H54 (cell line): ENCODE results near the gene HOXB4.
A peak's percentile ranks its signal among the peaks of the same experiment; 100 is the strongest.
"Not testable (repeated sequence)": the region's sequence is repeated elsewhere in the genome, so short reads cannot be mapped to it uniquely, and the experiment has no call there.

Experiments used
- DNase-seq: peaks from one replicate; pipeline ENCODE4 v3.0.0; 2011; ENCODE audit warnings: low spot score, mixed read lengths; ENCODE audit not compliant: insufficient read length
- FAIRE-seq: peaks from 3 replicates; lab custom pipeline; 2011; peaks lifted over from hg19 to GRCh38; lab: Jason Lieb, UNC
- POLR2A ChIP-seq: IDR thresholded peaks from 2 replicates; pipeline ENCODE4 v1.6.1; 2011; ENCODE audit warnings: low read depth, mild to moderate bottlenecking, low read length

Gene HOXB4

DNA sequence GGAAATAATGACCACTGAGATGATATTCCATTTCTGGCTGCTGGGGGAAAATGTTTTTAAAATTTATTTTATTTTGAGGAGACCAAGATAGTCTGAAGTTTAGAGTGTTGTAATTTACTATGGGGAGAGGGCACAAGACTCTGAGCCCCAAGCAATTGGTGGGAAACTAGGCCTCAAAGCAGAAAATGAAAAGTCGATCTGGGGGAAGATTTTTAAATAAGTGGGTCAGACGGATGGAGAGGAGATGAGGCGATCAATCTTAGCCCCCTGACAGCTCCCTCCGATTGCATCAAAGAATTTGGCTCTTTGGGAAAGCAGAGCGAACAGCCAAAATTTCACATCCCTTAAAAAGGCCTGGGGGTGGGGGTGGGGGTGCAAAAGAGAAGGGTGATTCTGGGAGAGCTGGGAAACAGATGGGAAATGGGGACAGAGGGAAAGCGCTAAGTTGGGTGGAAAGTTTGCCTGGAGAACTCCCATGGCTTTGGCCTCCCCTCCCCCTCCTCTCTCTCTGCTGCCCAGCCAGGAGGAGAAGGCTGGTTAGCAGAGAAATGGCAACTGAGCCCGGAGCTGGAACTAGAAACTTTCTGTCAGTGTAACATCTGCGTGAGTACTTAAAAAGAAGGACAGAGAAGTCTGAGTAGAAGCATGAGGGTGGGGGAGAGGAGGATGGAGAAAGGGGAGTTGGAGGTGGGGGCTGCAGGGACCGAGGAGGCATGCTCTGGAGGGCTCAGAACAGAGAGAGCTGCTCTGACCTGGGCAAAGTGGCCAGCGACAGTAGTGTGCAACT is 31.8 kb downstream of the HOXB4 start:
- no peak for DNase-seq
- FAIRE-seq: no peak
- TF ChIP-seq POLR2A: no peak

DNA sequence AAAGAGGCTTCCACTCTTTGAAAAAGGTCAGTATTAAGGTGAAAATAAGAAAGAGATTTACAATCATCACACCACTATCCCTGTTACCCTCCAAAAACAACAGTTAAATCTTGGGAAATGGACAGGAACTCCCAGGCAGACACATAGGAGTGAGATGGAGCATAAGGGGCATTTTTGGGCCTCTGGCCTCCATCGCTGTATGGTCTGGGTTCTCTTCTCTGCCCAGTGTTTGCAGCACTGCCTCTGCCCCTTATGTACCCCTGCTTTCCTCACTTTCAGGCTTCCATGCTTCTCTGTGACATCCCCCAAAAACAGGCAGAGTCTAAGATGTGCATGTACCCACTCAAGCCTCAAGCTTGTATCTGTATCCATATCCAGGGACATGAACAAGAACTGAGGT is 32.6 kb downstream of the HOXB4 start:
- TF ChIP-seq POLR2A: no peak
- FAIRE-seq: no peak
- no peak for DNase-seq

DNA sequence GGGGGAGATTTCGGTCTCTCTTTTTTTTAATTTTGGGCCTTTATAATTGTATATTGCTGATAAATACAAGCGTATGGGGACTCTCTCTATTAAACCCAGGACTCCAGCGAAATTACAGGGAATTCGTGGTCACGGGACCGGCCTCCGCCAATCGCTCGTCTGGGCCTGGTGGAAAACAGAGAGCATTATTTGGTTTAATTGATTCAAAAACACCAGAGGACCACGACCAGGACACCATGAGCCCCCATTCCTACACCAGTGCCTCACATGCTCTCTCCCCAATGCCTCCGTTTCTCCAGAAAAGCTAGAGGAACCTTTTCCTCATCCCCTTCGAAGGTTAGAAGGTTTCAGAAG is 33.2 kb downstream of the HOXB4 start, which contains the start of gene HOXB2:
Gene HOXB2, minus strand, starts transcription at position 88 of the 354 bp plus-strand sequence. CDS start 198 bp downstream, outside the sequence.
- DNase-seq (no peak), FAIRE-seq (no peak)
- no peak for TF ChIP-seq POLR2A

DNA sequence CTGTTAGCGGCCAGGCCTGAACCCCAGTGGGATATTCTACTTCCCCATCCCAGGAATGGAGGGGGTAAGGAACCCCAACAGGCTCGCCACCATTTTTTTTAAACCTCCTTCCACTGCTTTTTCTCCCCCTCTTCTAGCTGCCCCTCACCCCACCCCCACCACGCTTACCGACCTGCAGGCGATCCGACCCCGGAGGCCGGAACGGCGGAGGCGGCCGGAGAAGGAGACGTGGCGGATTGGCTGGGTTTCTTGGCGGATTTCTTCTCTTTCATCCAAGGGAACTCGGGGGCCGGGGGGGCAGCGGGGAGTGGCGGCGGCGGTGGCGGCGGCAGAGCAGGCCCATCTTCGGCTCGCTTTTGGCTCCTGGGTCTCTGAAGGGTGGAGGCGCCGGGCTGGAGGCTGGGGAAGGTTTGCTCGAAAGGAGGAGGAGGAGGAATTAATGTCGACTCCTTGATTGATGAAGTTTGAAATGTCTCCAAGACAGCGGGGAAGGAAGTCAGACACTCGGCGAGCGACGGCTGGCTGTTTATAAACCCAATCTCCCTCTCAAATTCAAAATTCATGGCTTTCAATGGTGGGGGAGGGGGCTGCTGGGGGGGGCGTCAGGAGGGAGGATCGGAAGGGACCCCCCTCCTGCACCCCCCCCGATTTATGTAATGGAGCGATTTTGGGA is 33.7 kb downstream of the HOXB4 start:
- FAIRE-seq (no peak), DNase-seq (no peak)

DNA sequence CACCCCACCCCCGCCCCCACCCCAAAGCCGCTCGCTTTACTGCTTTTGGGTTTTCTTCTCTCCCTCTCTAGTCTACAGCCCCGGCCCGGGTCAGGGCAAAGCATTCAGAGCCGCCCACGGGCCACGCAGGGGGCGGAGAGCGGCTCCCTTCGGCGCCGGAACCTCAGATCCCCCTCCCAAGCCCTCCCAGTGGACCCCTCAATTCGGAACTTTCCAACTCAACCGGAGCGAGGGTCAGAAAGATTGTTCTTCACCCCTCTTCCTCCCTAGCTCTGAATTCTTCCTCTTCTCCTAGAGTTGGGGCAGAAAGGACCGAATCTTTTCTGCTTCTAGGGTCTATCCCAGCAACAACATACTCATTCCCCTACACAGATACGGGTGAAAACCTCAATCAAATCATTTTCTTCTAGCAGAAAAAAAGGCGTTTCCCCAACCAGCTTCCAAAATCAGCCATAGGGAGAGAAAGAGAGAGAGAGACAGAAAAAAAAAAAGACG is 34.2 kb downstream of the HOXB4 start:
- TF ChIP-seq POLR2A: no peak
- no peak for FAIRE-seq
- no peak for DNase-seq

More for the DNA sequence above, 33.7 kb downstream of the HOXB4 start:
- peak; percentile 25; the same call in 1 of the 2 replicates for TF ChIP-seq POLR2A

DNA sequence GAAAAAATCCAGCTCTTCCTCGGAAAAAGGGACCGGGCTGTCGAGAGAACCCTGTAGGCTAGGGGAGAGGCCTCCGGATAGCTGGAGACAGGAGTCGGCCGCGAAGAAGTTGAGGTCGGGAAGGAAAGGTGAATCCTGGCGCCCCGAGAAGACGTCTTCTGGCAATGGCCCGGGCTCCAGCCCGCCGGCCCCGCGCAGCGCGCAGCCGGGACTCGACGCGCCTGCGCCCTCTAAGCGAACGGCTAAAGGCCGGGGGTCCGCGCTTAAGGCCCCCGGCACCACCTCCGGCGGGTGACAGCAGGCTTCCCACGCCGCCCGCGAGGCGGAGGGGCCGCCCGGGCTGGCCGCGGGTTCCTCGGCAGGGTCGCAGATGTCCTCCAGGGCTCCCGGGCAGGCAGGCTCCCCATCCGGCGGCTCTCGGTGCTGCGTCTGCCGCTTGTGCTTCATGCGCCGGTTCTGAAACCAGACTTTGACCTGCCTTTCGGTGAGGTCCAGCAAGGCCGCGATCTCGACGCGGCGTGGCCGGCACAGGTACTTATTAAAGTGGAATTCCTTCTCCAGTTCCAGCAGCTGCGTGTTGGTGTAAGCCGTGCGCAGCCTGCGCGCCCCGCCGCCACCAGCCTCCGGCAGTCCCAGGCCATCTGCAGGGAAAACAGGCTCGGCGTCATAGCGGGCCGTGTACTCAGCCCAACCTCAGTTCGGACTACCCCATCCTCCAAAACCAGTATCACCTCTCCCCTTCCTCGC is 34.9 kb downstream of the HOXB4 start:
- no peak for FAIRE-seq
- TF ChIP-seq POLR2A: no peak
- DNase-seq: no peak

DNA sequence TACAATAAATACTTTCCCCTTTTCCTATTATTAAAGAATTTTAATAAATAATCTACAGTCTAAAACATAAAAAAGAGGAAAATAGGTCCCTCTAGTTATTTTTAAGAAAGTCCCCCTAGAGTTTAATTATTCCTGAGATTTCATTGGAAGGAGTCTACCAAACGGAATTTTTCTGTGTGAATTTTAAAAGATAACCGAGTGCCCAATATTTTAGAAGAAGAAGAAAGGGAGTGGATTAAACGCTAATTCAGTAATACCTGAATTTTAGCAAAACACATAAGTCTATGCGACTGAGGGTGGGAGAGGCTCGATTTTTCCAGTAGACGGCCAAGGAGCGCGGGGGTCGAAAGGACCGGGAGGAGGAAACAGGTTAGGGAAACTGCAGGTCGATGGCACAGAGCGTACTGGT is 35.4 kb downstream of the HOXB4 start:
- FAIRE-seq (no peak), DNase-seq (no peak)
- TF ChIP-seq POLR2A: no peak

DNA sequence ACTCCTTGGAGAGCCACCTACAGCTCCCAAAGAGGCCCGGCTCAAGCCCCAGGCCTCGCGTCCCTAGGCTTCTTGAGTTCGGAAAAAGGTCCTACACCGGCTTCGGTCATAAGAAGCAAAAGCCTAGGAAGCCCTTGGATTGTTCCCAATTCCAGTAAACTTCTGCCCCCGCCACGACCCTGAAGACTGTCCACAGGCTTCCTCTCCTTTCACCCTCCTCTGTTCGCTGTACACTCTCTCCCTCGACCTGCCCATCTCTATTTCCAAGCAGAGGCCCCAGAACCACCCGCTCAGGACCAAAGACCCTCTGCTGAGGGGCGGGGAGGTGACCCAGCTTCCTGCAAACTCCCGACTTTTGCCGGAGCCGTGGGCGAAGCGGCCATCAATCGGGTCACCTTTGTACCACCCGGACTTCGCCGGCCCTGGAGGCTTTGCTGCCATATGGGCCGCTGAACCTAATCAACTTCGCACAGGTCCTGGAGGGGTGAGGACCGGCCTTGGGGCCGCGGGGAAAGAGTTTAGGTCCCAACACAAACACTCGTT is 36.0 kb downstream of the HOXB4 start:
- TF ChIP-seq POLR2A: no peak
- FAIRE-seq (no peak), DNase-seq (no peak)

DNA sequence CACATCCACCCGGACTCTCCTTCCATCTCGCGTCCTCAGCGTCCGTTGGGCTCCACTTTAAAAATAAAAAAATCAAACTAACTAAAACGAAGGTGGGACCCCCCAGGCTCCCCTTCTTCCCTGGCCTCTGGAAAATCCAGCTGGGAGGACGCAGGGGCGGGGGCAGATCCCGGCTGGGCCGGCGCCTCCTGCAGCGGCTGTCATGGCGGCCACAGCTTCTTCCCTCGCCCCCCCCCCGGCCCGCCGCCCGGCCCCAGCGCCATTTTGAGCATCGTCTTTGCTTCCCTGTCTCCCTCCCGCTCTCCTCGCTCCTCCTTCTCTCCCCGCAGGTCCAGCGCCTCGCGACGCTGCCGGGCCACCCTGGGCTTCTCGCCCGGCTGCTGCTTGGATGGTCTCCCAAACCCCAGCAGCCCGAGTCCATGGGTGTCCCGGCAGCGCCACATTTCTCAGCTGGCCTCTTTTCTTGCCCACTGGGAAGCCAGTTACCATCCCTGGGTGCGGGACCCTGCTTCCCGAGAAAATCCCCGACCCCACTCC is 36.5 kb downstream of the HOXB4 start:
- DNase-seq: no peak
- FAIRE-seq: no peak
- TF ChIP-seq POLR2A: peak; percentile 59

DNA sequence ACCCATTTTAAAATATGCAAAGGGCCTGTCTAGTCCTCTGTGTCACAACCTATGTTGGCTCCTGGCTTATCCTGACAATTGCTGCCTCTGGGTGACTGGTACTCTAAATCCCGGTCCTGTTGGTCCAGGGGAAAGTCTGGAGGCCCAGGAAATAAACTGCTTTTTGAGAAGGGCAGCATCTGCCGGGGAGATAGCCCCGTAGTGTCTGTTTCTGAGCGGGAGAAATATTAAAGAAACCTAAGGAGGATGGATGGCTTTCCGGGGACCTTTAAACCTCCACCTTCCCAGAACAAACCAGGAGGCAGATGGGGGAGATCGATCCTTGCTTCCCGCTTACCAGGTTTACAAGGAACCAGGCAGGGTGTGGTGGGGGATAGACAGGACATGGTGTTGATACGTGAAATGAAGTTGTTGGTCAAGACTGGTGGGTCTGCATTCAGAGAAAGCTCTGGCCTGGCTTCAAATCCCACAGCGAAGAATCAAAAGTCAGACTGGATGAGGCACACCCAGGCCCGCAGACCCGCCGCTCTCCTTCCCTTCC is 37.0 kb downstream of the HOXB4 start:
- no peak for FAIRE-seq

DNA sequence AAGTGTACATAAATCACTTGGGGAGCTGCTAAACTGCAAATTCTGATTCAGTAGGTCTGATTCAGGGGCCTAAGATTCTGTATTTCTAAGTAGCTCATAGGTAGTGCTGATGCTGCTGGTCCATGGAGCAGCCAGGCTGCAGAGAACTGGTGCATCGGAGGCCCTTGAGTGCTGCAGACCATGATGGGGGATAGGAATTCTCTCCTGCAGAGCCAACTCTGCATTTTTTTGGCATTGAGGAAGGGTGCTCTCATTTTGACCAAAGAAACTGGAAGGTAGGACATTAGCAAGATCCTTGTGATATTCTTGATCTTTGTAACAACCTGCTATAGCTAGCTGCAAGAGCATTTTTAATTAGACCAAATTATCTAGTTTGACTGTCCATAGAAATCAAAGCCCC is 37.9 kb downstream of the HOXB4 start:
- FAIRE-seq: peak; percentile 23
- no peak for DNase-seq
- TF ChIP-seq POLR2A: no peak

More for the DNA sequence above, 37.0 kb downstream of the HOXB4 start:
- no peak for DNase-seq
- TF ChIP-seq POLR2A: no peak

DNA sequence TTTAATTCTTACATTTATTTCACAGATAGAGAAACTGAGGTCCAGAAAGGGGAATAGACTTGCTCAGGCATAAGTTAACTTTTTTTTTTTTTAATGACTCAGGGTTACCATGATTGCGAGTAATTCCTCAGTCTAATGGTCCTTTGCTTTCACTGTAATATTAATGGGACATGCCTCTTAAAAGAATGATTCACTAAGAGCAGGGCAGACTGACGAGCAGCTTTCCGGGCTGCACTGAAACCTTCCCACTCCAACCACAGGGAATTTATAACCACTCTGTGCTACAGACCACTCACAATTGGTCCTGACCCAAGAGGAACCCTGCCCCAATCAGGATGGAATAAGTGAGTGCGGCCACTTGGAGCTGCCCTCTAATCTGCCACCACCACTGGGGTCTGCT is 39.0 kb downstream of the HOXB4 start:
- peak; percentile 82 for FAIRE-seq
- DNase-seq: no peak

DNA sequence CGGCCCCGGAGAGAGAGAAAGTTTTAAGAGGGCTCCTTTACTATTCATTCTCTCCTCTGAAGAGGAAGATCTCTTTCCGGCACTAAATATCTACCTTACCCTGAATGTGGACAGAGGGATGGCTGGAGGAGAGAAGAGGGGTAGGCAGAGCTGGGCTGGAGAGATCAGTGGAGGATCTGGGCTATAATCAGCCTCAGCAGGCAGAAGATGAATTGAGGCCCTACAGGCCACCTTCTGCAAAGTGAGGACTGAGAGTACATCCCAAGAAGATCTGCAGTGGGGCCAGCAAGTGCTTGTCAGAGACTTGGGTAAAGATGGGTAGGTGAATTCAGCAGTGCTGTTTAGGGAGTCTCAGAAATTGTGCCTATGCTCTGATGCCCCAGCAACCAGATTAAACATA is 40.8 kb downstream of the HOXB4 start:
- DNase-seq: no peak
- no peak for FAIRE-seq
- TF ChIP-seq POLR2A: no peak

More for the DNA sequence above, 39.0 kb downstream of the HOXB4 start:
- peak; percentile 41 for TF ChIP-seq POLR2A

DNA sequence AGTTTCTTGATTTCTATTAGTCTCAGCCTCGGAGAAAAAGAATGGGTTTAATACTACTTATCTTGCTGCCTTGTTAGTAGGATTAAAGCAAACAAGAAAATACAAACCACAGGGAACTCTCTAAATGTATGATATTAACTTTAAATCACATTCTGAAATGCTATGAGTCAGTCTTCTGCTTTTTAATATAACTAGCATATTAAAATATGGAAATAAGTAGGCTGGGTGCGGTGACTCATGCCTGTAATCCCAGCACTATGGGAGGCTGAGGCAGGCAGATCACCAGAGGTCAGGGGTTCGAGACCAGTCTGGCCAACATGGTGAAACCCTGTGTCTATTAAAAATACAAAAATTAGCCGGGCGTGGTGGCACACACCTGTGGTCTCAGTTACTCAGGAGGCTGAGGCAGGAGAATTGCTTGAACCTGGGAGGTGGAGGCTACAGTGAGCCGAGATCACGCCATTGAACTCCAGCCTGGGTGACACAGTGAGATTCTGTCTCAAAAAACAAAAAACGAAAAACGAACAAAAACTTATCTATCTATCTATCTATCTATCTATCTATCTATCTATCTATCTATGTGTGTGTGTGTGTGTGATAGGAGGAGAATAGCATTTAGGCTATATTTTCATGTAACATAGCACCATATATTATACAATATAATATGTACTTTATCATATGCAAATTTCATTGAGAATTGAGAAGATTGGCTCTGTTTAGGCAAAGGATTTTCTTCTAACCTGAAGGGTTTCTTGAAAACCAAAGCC is 42.2 kb downstream of the HOXB4 start:
- DNase-seq, FAIRE-seq: not testable (repeated sequence)
